GM12873 (cell line): ENCODE data around the gene DOK3.

Experiments
- TF ChIP-seq, protein P1 (sequence below): IDR thresholded peaks from 2 replicates; pipeline ENCODE4 v1.5.1; 2012; ENCODE audit warnings: low read depth, mild to moderate bottlenecking, moderate library complexity, low read length, control low read depth; ENCODE audit not compliant: insufficient read depth; ENCODE audit errors: missing control alignments

The DOK3 gene

GRCh38 chr5:177487144-177487543, 22.5 kb downstream of the DOK3 start:
- TF ChIP-seq, protein P1, sequence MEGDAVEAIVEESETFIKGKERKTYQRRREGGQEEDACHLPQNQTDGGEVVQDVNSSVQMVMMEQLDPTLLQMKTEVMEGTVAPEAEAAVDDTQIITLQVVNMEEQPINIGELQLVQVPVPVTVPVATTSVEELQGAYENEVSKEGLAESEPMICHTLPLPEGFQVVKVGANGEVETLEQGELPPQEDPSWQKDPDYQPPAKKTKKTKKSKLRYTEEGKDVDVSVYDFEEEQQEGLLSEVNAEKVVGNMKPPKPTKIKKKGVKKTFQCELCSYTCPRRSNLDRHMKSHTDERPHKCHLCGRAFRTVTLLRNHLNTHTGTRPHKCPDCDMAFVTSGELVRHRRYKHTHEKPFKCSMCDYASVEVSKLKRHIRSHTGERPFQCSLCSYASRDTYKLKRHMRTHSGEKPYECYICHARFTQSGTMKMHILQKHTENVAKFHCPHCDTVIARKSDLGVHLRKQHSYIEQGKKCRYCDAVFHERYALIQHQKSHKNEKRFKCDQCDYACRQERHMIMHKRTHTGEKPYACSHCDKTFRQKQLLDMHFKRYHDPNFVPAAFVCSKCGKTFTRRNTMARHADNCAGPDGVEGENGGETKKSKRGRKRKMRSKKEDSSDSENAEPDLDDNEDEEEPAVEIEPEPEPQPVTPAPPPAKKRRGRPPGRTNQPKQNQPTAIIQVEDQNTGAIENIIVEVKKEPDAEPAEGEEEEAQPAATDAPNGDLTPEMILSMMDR = no peak

DNA sequence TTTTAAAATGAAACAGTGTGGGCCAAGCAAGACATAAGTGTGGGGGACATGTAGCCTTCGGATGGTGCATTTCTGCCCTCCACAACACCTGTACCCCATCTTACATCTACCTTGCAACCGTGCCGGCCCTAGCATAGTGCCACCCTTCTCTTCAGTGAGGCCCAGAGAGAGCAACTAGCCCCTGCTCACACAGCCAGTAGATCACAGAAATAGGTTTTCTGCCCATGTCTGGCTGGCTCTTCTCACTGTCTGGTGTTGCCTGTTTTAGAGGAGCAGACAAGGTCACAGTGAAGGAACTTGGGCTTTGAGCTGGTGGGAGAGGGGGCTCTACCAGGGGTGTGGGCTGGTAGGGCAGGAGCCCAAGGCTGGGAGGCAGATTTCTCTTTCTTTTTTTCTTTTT, 23.4 kb downstream of the DOK3 start:
- TF ChIP-seq, protein P1 = no peak

- TF ChIP-seq, protein P1 = no peak
Measured at GRCh38 chr5:177484902-177485549, 24.6 kb downstream of the DOK3 start.

- TF ChIP-seq, protein P1 = no peak
Measured at GRCh38 chr5:177483994-177484901, 25.4 kb downstream of the DOK3 start.

GRCh38 chr5:177483042-177483441, 26.6 kb downstream of the DOK3 start:
- TF ChIP-seq, protein P1 = no peak

DNA sequence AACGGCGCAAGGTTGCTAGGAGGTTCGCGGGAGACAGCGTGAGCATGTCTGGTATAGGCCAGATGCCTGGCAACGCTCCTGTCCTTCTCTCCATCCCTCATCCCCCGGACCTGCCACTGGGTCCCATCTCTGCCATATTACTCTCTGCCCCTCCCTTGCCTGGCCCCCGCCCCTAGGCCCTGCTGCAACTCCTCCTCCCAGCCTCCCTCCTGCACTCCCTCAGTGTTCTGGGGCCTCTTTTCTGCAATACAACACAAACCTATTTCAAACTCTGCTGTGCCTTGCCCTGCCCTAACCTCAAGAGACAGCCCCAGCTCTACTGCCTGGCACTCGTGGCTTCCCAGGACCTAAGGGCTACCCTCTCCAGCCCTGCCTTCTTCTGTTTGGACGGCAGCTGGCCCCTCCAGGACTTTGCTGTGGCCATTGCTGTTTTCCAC, 27.2 kb downstream of the DOK3 start:
- TF ChIP-seq, protein P1 = no peak

DNA sequence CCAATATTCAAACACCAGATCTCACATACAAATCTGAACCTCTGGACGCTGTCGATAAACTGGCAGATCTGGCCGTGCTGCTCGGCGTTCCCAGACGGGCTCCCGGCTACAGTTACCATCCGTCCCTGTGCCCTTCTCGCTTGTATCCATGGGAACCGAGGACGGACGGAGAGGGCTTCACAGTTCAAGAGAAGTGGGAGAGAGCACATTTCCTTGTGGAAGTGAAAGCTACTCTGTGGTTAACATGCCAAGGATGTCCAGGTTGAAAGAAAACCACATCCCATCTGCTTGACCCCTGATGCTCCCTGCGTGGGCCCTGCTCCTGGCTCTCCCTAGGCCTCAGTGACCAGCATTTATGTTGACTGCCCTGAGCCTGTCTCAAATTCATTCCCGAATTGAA, 29.9 kb downstream of the DOK3 start:
- TF ChIP-seq, protein P1 = no peak
